Measurements from ENCODE around the gene CLVS2.

Gene CLVS2

DNA sequence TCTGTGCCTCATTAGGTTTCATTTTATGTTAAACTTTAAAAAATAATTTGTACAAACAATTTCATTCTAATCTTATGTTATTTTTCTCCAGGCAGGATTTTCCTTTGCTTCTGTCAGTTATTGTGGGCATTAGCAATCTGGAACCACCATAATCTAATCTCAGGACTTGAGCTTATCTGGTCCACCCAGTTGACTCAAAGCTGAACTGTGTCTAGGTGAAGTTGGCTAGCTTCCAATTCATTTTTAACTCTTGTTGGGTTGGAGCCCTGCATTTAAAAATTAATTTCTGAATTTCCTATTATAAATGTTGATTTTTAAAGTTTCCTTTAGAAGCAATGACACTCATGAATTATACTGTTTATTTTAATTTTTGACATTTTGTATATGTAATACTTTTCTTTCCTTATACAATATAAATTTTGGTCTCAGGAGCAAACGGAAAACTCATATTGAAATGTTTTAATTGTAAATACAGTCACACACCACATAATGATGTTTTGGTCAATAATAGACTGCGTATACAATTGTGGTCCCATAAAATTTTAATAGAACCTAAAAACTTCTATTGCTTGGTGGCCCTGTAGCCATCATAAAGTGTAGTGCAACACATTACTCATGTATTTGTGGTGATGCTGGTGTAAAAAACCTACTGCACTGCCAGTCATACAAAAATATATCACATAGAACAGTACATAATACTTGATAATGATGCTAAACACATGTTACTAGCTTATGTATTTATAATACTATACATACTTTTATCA, 121.3 kb downstream of the CLVS2 start:
- Histone ChIP-seq H2AK5ac (ENCODE audit: low read length) (no peak overlapping the region), H3K79me2 (ENCODE audit: control insufficient read depth, insufficient read depth, low read length) (no peaks in the 10 kb centered on the region), H3K23ac (ENCODE audit: low read length) (no peak overlapping the region), H2BK120ac (ENCODE audit: low read depth, low read length) (no peak overlapping the region), H4K5ac (ENCODE audit: low read length) (no peak overlapping the region), H3K4me2 (ENCODE audit: low read length) (no peak overlapping the region), H3K4me3 (ENCODE audit: low read length) (no peak overlapping the region), H2BK15ac (replicated peaks; ENCODE audit: low read depth) (no peak overlapping the region), H2BK5ac (ENCODE audit: low read length) (no peak overlapping the region), H3K36me3 (ENCODE audit: control insufficient read depth, insufficient read depth, low read length) (no peaks in the 10 kb centered on the region), H3K79me1 (ENCODE audit: low read length) (no peaks in the 10 kb centered on the region), H3K4ac (ENCODE audit: low read depth, low read length) (no peak overlapping the region), H3K27me3 (ENCODE audit: insufficient read depth, low read length, poor library complexity) (no peaks in the 10 kb centered on the region), H4K8ac (ENCODE audit: low read depth, low read length) (no peak overlapping the region), H3K9ac (ENCODE audit: low read length) (no peak overlapping the region), H3K18ac (ENCODE audit: low read length) (no peak overlapping the region), H3K27ac (ENCODE audit: low read depth, low read length) (no peak overlapping the region), H3K4me1 (ENCODE audit: control insufficient read depth, low read depth, low read length) (no peaks in the 10 kb centered on the region), H3K56ac (ENCODE audit: low read length) (no peak overlapping the region)
- no peak for DNase-seq
- no CpG with 5 or more reads among the region's 2 CpGs for WGBS (ENCODE audit: extremely low coverage, insufficient coverage, low lambda C conversion rate)

DNA sequence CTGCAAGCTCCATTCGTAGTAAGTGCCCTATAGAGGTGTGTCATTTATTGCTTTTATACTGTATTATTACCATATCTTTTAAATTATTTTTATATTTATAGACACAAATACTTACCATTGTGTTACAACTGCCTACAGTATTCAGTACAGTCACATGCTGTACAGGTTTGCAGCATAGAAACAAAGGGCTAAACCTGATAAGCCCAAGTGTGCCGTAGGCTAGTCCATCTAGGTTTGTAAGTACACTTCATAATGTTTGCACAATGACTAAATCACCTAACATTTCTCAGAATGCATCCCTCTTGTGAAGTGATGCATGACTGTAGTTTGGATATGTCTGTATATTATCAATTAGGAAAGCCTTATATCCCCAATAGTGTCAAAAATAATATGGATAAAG, 122.8 kb downstream of the CLVS2 start:
- Histone ChIP-seq H3K9ac (ENCODE audit: low read length) (no peak overlapping the region), H2AK5ac (ENCODE audit: low read length) (no peak overlapping the region), H3K4me1 (ENCODE audit: control insufficient read depth, low read depth, low read length) (no peaks in the 10 kb centered on the region), H2BK120ac (ENCODE audit: low read depth, low read length) (no peak overlapping the region), H3K4me2 (ENCODE audit: low read length) (no peak overlapping the region), H3K56ac (ENCODE audit: low read length) (no peak overlapping the region), H2BK5ac (ENCODE audit: low read length) (no peak overlapping the region), H4K5ac (ENCODE audit: low read length) (no peak overlapping the region), H3K79me1 (ENCODE audit: low read length) (no peaks in the 10 kb centered on the region), H3K23ac (ENCODE audit: low read length) (no peak overlapping the region), H3K27me3 (ENCODE audit: insufficient read depth, low read length, poor library complexity) (no peaks in the 10 kb centered on the region), H4K8ac (ENCODE audit: low read depth, low read length) (no peak overlapping the region), H3K36me3 (ENCODE audit: control insufficient read depth, insufficient read depth, low read length) (no peaks in the 10 kb centered on the region), H3K4ac (ENCODE audit: low read depth, low read length) (no peak overlapping the region), H3K79me2 (ENCODE audit: control insufficient read depth, insufficient read depth, low read length) (no peaks in the 10 kb centered on the region), H3K18ac (ENCODE audit: low read length) (no peak overlapping the region), H2BK15ac (replicated peaks; ENCODE audit: low read depth) (no peak overlapping the region), H3K4me3 (ENCODE audit: low read length) (no peak overlapping the region), H3K27ac (ENCODE audit: low read depth, low read length) (no peak overlapping the region)
- whole genome bisulfite sequencing (ENCODE audit: extremely low coverage, insufficient coverage, low lambda C conversion rate): no CpG with 5 or more reads among the region's 2 CpGs
- DNase-seq: no peak

All from mesendoderm (in vitro differentiated cells).